ENCODE data around the gene JUP. TPM values are rescaled to one million over a fixed set of nuclear protein-coding genes. Genes with fewer than 3 reads are reported as not detected.

The JUP gene
- total RNA-seq, 1 donor from 2014 or later = 749 TPM

DNA sequence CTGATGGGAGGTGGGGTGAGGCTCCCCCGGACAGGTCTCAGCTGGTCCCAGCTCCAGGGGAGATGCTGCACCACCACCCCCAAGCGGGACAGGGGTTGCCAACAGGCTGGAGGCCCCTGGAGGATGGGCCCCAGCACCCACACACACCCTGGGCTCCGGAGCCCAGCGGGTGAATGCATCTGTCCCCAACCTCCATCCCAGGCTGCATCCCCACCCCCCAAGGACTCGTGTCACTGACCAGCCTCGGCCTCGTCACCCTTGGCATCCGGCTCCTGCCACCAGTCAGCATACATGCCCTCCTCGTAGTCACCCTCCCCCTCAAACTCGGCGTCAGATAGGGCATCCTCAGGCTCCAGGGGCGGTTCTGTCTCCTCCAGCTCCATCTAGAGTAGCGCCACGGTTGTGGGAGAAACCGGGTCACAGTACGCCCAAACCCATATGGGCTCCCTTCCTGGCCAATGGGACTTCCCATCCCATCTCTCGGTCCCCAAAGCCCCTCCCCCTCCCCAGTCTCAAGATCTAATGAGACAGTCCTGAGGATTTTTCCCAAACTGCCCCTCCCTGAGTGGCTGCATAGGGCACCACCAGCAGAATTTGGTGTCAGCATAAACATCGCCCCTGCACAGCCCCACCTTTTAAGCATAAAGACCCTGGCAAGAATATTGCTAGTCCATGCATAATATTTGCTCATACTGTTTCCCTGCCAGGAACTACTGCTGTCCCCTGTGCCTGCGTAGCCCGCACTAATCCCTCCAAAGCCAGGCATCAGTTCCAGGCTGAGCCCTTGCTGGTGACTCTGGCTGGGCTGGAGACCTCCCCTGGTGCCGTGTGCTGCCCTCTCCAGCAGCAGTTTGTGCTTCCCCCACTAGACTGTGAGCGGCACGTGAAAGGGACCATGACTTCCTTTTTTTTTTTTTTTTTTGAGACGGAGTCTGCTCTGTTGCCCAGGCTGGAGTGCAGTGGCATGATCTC, 16.8 kb upstream of the JUP start:
- DNase-seq (ENCODE audit: low read depth) = no peak
- TF ChIP-seq CTCF (IDR thresholded peaks at IDR 0.05; ENCODE audit: insufficient read depth, low read length, poor library complexity, severe bottlenecking) = no peak

GRCh38 chr17:41801374-41802271, 15.1 kb upstream of the JUP start:
- Histone ChIP-seq H3K4me3 (ENCODE audit: low read depth, low read length) (no peak overlapping the region), H3K36me3 (ENCODE audit: control insufficient read depth, insufficient read depth, low read length) (peaks cover 1% of the 10 kb centered on the region), H3K27me3 (ENCODE audit: control insufficient read depth, insufficient read depth, low read length) (no peaks in the 10 kb centered on the region)
- DNase-seq (ENCODE audit: low read depth) = no peak
- peak; percentile 95 for TF ChIP-seq CTCF (IDR thresholded peaks at IDR 0.05; ENCODE audit: insufficient read depth, low read length, poor library complexity, severe bottlenecking)

More for the DNA sequence above, 16.8 kb upstream of the JUP start:
- Histone ChIP-seq H3K36me3 (ENCODE audit: control insufficient read depth, insufficient read depth, low read length) (peaks cover 1% of the 10 kb centered on the region), H3K27me3 (ENCODE audit: control insufficient read depth, insufficient read depth, low read length) (no peaks in the 10 kb centered on the region), H3K4me3 (ENCODE audit: low read depth, low read length) (no peak overlapping the region)

DNA sequence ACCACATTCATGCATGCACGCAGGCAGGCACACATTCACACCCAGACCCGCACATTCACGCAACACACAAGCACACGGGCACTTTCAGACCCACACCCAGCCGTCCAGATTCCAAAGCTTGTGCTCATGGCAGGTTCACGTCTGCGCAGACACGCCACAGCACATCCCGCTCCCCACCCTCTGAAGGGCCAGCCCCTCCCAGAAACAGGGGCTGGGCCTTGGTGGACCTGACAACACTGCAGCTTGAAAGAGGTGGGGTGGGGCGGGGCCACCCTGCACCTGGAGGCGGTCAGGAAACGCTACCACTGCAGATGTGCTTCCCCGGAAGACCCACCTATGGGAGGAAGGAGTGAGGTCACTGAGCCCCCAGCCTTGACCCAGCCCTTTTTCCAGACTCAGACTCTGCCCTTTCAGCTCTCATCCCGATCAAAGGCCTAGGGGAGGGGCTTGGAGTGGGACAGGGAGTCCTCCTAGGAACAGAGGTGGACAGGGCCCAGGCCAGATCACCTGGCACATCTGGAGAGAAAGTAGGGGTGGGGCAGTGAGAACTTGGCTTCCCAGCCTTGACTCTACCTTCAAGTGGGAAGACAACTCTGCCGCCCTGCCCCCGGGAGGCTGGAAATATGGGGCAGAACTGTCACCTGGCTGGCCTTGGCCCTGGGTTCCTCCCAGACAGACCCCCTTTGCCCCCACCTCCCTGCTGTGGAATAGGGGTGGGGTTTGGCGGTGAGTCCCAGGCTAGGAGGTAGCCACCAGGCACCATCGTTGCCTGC, 14.3 kb upstream of the JUP start:
- H3K27me3 ChIP-seq (ENCODE audit: control insufficient read depth, insufficient read depth, low read length) = no peaks in the 10 kb centered on the region
- no peak overlapping the region for H3K4me3 ChIP-seq (ENCODE audit: low read depth, low read length)
- DNase-seq (ENCODE audit: low read depth) = no peak
- peaks cover 1% of the 10 kb centered on the region for H3K36me3 ChIP-seq (ENCODE audit: control insufficient read depth, insufficient read depth, low read length)
- no peak for TF ChIP-seq CTCF (IDR thresholded peaks at IDR 0.05; ENCODE audit: insufficient read depth, low read length, poor library complexity, severe bottlenecking)

DNA sequence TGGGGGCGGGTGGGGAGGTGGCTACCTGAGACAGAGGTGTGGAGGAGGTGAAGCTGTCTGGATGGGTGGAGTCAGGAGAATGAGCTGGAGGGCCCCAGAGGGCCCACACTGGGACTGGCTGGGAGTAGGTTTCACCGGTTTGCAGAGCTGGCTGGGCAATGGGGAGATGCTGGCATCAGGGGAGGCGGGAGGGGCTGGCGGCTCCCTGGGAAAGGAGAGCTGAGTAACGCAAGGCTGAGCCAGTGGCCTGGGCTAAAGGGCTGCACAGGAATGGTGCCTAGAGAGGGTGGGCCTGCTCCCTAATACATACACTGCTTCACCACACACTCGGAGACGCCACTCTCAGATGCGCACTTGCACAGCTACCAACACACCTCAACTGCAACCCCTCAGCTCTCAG, 12.9 kb upstream of the JUP start:
- Histone ChIP-seq H3K27me3 (ENCODE audit: control insufficient read depth, insufficient read depth, low read length) (no peaks in the 10 kb centered on the region), H3K36me3 (ENCODE audit: control insufficient read depth, insufficient read depth, low read length) (no peaks in the 10 kb centered on the region), H3K4me3 (ENCODE audit: low read depth, low read length) (no peak overlapping the region)
- DNase-seq (ENCODE audit: low read depth) = no peak
- TF ChIP-seq CTCF (IDR thresholded peaks at IDR 0.05; ENCODE audit: insufficient read depth, low read length, poor library complexity, severe bottlenecking) = no peak

- Histone ChIP-seq H3K36me3 (ENCODE audit: control insufficient read depth, insufficient read depth, low read length) (no peaks in the 10 kb centered on the region), H3K4me3 (ENCODE audit: low read depth, low read length) (no peak overlapping the region), H3K27me3 (ENCODE audit: control insufficient read depth, insufficient read depth, low read length) (no peaks in the 10 kb centered on the region)
- DNase-seq (ENCODE audit: low read depth) = no peak
- TF ChIP-seq CTCF (IDR thresholded peaks at IDR 0.05; ENCODE audit: insufficient read depth, low read length, poor library complexity, severe bottlenecking) = no peak
Observed at GRCh38 chr17:41797377-41797776, 10.9 kb upstream of the JUP start.

Data from kidney epithelial cell (primary cell).